ENCODE measurements around the gene ZNF331.
"Not testable (repeated sequence)": the region's sequence is repeated elsewhere in the genome, so short reads cannot be mapped to it uniquely, and the experiment has no call there.

Gene ZNF331

DNA sequence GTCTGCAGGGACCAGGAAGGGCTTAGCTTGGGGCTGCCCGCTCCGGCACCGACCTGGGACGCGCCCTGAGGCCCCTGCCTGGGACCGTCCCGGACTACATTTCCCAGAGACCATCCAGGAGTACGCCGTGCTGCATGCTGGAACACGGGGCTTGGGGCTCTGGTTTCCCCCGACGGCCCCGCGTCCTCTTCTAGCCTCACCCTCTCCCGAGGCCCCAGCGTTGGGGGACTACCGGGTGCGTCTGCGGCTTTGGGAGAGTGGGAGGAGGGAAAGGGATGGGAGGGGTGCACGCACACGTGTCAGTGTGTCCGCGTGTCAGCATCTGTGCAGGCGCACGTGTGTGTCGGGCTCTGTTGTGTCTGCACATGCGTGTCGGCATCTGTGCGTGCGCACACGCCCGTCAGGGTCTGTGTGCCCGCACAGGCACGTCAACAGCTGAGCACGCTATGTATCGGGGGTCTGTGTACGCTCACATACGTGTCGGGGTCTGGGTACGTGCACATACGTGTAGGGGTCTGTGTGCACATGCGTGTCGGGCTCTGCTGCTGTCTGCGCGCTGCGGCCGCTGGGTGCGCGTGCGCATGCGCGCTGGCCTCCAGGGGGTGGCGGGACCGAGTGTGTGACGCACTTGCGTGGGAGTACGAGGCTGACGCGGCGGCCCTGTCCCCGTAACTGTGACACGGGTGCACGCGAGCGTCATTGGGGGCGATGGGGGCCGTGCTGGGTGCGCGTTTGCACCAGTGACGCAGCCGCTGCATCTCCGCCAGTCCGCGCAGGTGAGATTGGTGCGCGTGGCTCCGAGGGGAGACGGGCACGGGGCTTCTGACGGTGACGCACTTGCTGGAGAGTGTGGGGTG lies at the start of gene ZNF331:
ZNF331 (plus strand) TSS at position 625 of the 857 bp plus-strand sequence. CDS start 31,232 bp downstream, outside the sequence.
- peak; percentile 85 to 90 for DNase-seq

- DNase-seq = no peak
Measured at GRCh38 chr19:53492153-53492552, 45.8 kb upstream of the ZNF331 start.

DNA sequence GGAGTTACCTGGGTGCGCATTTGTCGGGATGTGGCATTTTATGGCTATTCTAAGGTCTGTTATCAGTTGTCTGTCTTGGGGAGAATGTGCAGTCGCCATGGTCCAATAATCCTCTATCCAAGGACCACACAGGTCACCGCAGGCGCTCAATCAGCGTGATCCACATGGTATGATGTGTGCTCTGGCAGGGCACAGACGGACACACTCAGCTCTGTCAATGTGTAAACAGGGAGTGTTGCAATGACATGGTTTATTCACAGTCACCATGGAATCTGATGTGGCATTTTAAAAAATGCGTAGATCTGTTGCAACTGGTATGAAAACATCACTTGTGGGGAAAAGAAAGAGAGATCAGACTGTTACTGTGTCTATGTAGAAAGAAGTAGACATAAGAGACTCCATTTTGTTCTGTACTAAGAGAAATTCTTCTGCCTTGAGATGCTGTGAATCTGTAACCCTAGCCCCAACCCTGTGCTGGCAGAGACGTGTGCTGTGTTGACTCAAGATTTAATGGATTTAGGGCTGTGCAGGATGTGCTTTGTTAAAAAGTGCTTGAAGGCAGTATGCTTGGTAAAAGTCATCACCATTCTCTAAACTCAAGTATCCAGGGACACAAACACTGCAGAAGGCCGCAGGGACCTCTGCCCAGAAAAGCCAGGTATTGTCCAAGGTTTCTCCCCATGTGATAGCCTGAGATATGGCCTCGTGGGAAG lies 40.5 kb upstream of the ZNF331 start:
- not testable (repeated sequence) for DNase-seq

GRCh38 chr19:53498024-53498395 lies 39.9 kb upstream of the ZNF331 start:
- DNase-seq = not testable (repeated sequence)

DNA sequence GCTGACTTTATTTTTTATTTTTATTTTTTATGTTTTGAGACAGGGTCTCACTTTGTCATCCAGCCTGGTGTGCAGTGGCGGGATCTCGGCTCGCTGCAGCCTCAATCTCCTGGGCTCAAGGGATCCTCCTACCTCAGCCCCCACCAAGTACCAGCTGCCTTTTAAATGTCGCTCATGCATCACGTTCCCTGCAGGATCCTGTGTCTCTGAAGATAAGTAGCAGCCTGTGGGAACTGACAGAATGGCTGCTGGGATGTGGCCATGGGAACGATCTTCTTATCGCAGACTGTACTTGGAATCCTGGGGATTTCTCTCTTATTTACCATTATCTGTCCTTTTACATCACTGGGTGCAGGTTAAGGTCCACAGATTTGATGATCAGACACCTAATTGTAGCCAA lies 34.8 kb upstream of the ZNF331 start:
- not testable (repeated sequence) for DNase-seq

DNA sequence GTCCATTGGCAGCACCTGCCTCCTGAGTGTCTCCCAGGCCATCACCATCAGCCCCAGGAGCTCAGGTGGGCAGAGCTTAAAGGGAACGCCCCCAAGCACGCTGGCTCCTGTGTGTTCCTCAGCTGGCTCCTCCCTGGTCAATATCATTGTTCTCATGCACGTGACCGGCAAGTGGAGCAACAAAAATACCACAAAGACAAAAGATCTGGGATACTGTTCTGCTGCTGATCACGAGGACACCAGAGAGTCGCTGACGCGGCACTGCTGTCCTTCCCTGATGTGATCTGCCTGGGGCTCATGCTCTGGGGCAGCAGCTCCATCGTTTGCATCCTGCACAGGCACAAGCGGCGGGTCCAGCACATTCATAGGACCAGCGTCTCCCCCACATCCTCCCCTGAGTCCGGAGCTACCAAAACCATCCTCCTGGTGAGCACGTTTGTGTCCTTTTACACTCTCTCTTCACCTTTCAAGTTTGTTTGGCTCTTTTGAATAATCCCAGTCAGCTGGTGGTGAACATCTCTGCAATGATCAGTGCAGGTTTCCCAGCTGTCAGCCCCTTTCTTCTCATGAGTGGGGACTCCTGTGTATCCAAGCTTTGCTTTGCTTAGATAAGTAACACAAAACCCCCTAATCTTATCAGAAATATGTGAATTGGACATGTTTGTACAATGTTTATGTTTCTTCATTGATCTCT lies 34.1 kb upstream of the ZNF331 start:
- not testable (repeated sequence) for DNase-seq

- DNase-seq = not testable (repeated sequence)
Measured at GRCh38 chr19:53504365-53504703, 33.6 kb upstream of the ZNF331 start.

DNA sequence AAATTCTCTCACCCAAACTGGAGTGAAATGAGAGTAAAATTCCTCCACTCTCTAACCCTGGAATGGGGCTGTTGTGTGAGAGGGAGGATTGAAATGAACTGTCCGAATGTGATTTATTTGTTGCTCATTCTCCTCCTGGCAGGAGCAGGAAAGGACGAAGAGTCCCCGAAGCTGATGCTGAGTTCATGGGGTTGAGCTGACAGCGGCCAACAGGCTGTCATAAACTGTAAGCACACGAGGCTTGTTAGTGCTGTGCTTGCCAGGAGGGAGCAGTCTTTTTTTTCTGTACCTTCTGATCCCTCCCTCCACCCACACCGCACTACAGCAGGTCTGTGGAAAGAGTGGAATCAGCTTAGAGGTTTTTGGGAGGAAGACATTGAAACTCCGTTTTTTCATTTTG lies 33.1 kb upstream of the ZNF331 start:
- no peak for DNase-seq

DNA sequence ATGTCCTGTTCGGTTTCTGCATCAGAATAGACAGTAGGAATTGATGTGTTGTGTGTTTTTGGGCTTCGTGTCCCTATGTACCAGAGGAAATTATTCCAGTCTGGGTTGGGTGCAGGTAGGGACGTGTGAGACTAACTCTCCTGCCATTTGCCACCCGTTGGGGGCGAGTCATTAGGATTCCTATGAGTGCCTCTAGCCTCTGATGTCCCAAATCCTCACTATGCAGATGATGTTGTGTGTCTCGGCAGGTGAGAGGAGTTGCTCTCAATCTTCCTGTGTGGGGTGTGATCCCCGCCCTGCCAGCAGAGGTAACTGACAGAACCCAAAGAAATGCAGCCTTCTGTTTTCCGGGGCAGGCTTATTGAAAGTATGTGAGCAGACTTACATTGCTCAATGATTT lies 31.2 kb upstream of the ZNF331 start:
- no peak for DNase-seq

DNA sequence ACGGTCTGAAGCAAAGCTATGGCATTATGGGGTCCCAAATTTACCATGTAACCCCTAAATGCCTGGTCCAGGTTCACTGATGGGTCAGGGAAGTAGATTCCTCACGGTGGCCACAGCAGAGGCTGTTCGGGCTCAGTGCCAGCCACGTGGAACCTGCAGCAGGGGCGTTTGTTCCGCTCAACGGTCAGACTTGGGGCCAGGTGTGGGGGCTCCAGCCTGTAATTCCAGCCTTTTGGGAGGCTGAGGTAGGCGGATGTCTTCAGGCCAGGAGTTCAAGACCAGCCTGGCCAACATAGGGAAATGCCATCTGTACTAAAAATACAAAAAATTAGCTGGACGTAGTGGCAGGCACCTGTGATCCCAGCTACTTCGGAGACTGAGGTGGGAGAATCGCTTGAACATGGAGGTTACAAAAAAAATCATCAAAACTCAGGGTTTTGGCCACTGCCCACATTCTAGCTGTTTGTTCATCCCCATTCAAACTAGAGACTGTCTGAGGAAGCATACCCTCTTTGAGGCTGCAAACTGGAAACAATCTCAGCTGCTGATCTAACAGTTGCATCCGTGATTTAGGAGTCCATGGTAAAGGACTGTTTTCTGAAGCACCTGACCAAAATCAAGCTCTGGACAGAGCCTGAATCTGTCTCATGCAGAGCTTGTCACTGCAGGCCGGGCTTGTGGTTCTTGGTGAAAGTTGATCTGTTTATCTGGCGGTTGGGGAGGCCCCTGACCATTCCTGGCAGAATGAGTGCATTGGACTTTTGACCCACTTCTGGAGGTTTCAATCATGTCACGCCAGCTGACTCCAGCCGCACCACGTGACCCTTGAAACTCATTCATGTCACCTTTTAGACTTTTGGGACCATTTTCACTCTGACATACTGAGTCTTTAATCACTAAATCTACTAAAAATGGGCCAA lies 30.2 kb upstream of the ZNF331 start:
- DNase-seq = no peak

DNA sequence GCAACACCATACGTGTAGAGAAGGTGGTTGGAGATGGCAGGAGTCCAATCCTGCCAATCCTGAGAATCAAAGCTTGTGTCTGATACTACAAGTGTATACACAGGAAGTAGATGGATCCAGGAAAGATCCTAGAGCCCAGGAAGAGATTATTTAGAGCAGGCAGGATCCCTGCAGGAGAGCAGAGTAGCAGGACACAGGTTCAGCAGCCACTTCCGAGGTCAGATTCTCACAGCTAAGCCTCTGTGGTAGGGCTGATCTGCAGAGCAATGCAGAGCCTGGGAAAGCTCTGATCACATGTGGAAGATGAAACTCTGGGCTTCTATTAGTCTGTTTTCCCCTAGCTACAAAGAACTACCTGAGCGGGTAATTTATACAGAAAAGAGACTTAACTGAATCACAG lies 28.5 kb upstream of the ZNF331 start:
- no peak for DNase-seq

DNA sequence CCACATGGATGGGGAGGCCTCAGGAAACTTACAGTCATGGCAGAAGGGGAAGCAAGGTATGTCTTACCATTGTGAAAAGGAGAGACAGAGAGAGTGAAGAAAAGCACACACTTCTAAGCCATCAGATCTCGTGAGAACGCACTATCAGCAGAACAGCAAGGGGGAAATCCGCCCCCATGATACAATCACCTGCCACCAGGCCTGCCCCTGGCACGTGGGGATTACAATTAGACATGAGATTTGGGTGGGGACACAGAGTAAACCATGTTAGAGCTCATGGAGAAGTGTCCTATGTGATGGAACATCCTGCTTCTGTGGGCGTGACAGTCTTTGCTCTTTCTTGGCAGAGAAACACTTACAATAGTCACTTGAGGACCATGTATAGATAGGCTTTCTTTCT lies 28.1 kb upstream of the ZNF331 start:
- no peak for DNase-seq

- DNase-seq = no peak
Measured at GRCh38 chr19:53511357-53511756, 26.6 kb upstream of the ZNF331 start.

- peak; percentile 58 to 69 for DNase-seq
Measured at GRCh38 chr19:53511933-53512374, 26.0 kb upstream of the ZNF331 start.

GRCh38 chr19:53515047-53515446 lies 22.9 kb upstream of the ZNF331 start:
- not testable (repeated sequence) for DNase-seq

GRCh38 chr19:53517114-53517741 lies 20.7 kb upstream of the ZNF331 start:
- no peak for DNase-seq

DNA sequence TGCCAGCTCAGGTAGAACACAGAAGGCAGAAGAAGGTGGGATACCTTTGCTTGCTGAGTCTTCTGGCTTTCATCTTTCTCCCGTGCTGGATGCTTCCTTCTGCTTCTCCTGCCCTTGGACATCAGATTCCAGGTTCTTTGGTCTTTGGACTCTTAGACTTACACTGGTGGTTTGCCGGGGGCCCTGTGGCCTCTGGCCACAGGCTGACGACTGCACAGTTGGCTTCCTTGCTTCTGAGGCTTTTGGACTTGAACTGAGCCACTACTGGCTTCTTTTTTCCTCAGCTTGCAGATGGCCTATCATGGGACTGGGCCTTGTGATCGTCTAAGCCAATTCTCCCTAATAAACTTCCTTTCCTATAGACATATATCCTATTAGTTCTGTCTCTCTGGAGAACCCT lies 19.8 kb upstream of the ZNF331 start:
- DNase-seq = no peak

DNA sequence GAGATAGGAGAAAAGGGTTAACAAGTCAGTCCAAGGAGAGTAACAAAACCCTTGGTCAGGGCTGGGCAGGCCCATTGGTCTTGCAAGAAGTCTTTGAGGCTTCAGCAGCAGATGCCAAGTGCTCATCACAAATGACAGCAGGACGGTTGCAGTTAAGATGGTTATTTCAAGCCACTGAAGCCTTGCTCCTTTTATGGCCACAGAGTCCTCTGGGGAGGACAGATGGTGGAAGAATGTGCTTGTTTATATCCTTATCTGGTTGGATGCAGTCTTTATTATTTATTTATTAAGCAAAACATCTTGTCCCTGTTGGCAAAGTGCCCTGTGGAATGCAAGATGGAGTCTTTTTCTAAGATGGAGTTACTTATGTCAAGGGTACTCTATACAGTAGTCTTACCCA lies 19.2 kb upstream of the ZNF331 start:
- no peak for DNase-seq

GRCh38 chr19:53519446-53519845 lies 18.5 kb upstream of the ZNF331 start:
- DNase-seq = no peak

GRCh38 chr19:53520163-53520546 lies 17.8 kb upstream of the ZNF331 start:
- DNase-seq = no peak

DNA sequence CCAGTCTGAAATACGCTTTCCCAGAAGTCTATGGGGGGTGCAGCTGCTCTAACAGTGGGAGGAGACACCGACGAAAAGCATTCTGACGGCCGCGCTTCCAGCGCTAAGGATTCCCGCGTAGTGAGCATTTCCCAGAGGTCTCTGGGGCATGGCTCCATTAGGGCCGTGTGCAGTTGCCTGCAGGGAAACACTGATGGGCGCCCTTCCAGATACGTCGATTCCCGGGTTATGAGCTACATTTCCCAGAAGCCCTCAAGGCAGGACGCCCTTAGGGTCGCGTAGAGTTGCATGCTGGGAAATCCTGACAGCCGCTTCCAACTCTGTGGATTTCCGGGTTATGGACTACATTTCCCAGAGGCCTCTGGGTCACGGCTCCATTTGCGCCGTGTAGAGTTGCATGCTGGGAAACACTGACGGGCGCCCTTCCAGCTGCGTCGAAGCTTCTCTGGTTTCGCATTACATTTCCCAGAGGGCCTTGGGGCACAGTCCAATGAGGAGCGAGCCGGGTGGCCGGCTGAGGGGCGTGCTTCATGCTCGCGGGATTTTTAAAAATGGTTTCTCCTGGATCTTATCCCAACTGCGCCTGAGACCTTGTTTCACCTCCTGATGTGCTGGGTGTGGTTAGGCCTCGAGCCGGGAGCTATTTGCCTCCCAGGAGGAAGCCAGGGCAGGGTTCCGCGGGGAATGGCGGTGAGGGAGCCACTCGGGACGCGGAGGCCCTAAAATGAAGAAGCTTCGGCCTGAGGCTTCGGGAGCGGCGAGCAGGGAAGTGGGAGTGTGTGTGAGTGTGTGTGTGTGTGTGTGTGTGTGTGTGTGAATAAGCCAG lies 17.2 kb upstream of the ZNF331 start:
- DNase-seq = peak; percentile 86 to 88

Measured in activated T-cell treated with anti-CD3 and anti-CD28 coated beads, Interleukin-2, amount 50 U/mL, for 48 hours (primary cell).